Motor neuron (in vitro differentiated cells): Measurements from ENCODE around the gene TTLL11. TPM values are rescaled to one million over a fixed set of nuclear protein-coding genes. Genes with fewer than 3 reads are reported as not detected.
"Not testable (repeated sequence)": the region's sequence is repeated elsewhere in the genome, so short reads cannot be mapped to it uniquely, and the experiment has no call there.

ENCODE experiments used
- ATAC-seq, 8 experiments: fragments of 200-7000 bp; cut with Tn5 transposase; replicated peaks in 6 of 8; 2 replicates each; pipeline ENCODE4 v1.8.0; 2021; ENCODE audit warnings: mild to moderate bottlenecking in 8 of 8, moderate library complexity in 8 of 8
- H3K27ac ChIP-seq, 2 donors: fragments of 250-450 bp; sonication (Bioruptor Pico); 2 replicates each; pipeline ENCODE4 v1.9.0; 2021; ENCODE audit warnings: antibody characterized with exemption in 2 of 2, mild to moderate bottlenecking in 2 of 2, moderate library complexity in 1 of 2
- H3K4me1 ChIP-seq, 2 donors: fragments of 250-450 bp; sonication (Bioruptor Pico); replicated peaks in 1 of 2; 2 replicates each; pipeline ENCODE4 v1.6.1; 2021; ENCODE audit warnings: antibody characterized with exemption in 2 of 2, mild to moderate bottlenecking in 2 of 2, moderate library complexity in 1 of 2
- H3K4me3 ChIP-seq, 5 donors: fragments of 250-450 bp; sonication (Bioruptor Pico); 2 replicates each; pipeline ENCODE4 v1.9.0; 2021; ENCODE audit warnings: antibody characterized with exemption in 5 of 5, mild to moderate bottlenecking in 5 of 5, moderate library complexity in 4 of 5
- WGBS, 10 experiments: fragments of 450-650 bp; shearing (Covaris generic); methylation state at CpG; one replicate each; pipeline ENCODE4 v1.0.0; 2022; 5-methylcytosine and 5-hydroxymethylcytosine counted together
- in situ Hi-C, 9 experiments: fragments of 400-800 bp; cut with MboI; loops; one replicate each; pipeline ENCODE4 v1.15.0; 2021; ENCODE audit warnings: low sequenced_read_pairs in 9 of 9, low pct_unique_long_range_greater_than_20kb in 2 of 9; ENCODE audit not compliant: unreplicated experiment in 9 of 9
- total RNA-seq, 8 experiments: library from RNA; unstranded; fragments of 300-600 nt; gene quantifications; 2 replicates each; pipeline versions ENCODE4 v1.2.3 to v1.2.4, GENCODE V29; 2022

Gene TTLL11
- total RNA-seq, 8 experiments from 2014 or later: 5.7 to 16.9 (median 11.2) TPM

DNA sequence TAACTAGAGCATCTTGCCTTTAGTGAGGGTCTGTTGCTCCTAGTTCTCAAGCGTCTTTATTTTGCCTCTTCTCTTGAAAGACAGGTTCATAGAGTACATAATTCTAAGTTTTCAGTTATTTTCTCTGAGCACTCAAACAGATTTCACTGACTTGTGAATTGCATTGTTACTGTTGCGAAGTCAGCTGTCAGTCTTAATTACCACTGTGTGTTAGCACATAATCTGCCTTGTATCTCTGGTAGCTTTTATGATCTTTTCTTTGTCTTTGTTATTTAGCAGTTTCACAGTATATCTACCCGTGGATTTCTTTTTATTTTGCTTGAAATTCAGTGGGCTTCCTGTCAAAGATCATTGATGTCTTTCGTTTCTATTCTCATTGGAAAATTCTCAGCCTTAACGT, 192.9 kb downstream of the TTLL11 start:
- no peak overlapping the region for H3K27ac ChIP-seq
- H3K4me3 ChIP-seq: no peak overlapping the region
- H3K4me1 ChIP-seq: peaks cover 0 to 3% of the 10 kb centered on the region in 2 donors
- ATAC-seq: no peak
- 56 to 95% (median 69%) methylated on average over 3 to 5 of the region's 5 CpGs for WGBS, 10 experiments
- in situ Hi-C loops: no loop called here

- ATAC-seq: peak in 3 of 8 experiments; percentile 32 to 70 (median 45)
- in situ Hi-C loops: no loop called here
- H3K4me1 ChIP-seq: peaks cover 0 to 3% of the 10 kb centered on the region in 2 donors
- WGBS, 10 experiments: 80 to 100% (median 100%) methylated on average over 1 to 2 of the region's 4 CpGs; no CpG with 5 or more reads in 6 of the 10 experiments
- no peak overlapping the region for H3K4me3 ChIP-seq
- no peak overlapping the region for H3K27ac ChIP-seq
Measured at GRCh38 chr9:121898856-121899255, 194.3 kb downstream of the TTLL11 start.

DNA sequence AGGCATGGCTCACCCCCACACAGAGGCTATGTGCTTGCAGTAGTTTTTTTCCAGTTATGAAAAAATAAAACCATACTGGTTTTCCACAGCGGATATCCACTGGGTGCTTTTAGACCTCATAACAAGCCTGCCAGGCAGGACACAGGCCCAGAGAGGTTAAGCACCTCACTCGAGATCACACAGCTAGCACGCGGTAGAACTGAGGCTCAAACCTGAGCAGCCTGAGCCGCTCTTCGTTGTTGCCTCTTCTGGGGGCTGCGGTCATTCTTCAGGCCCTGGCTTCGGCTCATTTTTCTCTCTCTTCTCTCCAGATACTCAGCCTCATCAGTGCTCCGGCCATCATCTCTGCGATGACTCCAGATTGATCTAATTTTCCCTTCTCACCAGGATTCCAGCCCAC, 196.0 kb downstream of the TTLL11 start:
- no peak for ATAC-seq
- H3K27ac ChIP-seq: no peak overlapping the region
- H3K4me1 ChIP-seq: peaks cover 0 to 3% of the 10 kb centered on the region in 2 donors
- WGBS, 10 experiments: 67 to 100% (median 88%) methylated on average over 1 to 6 of the region's 10 CpGs; no CpG with 5 or more reads in 4 of the 10 experiments
- no peak overlapping the region for H3K4me3 ChIP-seq
- in situ Hi-C loops: no loop called here

DNA sequence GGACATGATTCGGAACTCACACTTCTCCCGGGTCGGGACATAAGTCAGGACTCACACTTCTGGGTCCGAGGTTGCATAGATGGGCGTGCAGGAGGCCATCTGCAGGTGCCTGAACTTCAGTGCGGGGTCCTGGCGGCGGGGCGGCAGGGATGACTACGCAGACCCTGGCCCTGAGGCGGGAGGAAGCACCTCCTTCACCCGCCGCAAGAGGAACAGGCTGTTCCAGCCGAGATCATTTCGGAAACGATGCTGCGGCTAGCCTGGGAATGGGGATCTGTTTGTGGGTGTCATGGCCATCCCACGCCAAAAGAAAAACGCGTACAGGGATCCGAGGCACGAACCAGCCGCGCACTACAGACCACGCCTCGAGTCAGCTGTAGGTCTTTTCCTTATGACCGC, 196.6 kb downstream of the TTLL11 start:
- H3K4me1 ChIP-seq: peaks cover 0 to 3% of the 10 kb centered on the region in 2 donors
- in situ Hi-C loops: no loop called here
- no peak overlapping the region for H3K4me3 ChIP-seq
- ATAC-seq: no peak
- H3K27ac ChIP-seq: no peak overlapping the region
- WGBS, 10 experiments: 69 to 100% (median 87%) methylated on average over 1 to 14 of the region's 27 CpGs; no CpG with 5 or more reads in 2 of the 10 experiments

GRCh38 chr9:121895818-121896544, 197.1 kb downstream of the TTLL11 start:
- Histone ChIP-seq H3K4me3 (no peak overlapping the region), H3K27ac (no peak overlapping the region), H3K4me1 (peaks cover 0 to 3% of the 10 kb centered on the region in 2 donors)
- ATAC-seq: peak in 2 of 8 experiments; percentile 21 to 32
- 61 to 100% (median 82%) methylated on average over 1 to 8 of the region's 12 CpGs; no CpG with 5 or more reads in 3 of the 10 experiments for WGBS, 10 experiments
- in situ Hi-C loops: no loop called here

DNA sequence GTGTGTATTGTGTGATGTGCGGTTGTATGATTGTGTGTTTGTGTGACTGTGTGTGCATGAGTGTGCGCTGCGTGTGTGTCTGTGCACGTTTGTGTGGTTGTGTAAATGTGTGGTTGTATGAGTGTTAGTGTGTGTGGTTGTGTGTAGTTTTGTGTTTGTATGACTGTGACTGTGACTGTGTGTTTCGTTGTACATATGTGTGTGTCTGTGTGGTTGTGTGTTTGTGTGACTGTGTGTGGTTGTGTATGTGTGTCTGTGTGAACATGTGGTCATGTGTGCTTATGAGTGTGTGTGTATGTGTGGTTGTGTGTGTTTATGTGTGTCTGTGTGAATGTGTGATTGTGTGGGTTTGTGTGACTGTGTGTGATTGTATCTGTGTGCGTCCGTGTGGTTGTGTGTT, 197.8 kb downstream of the TTLL11 start:
- WGBS, 10 experiments: 40 to 84% (median 70%) methylated on average over 1 to 7 of the region's 7 CpGs; no CpG with 5 or more reads in 4 of the 10 experiments
- ATAC-seq: no peak
- H3K27ac ChIP-seq: no peak overlapping the region
- peaks cover 0 to 3% of the 10 kb centered on the region in 2 donors for H3K4me1 ChIP-seq
- in situ Hi-C loops: no loop called here
- H3K4me3 ChIP-seq: no peak overlapping the region

DNA sequence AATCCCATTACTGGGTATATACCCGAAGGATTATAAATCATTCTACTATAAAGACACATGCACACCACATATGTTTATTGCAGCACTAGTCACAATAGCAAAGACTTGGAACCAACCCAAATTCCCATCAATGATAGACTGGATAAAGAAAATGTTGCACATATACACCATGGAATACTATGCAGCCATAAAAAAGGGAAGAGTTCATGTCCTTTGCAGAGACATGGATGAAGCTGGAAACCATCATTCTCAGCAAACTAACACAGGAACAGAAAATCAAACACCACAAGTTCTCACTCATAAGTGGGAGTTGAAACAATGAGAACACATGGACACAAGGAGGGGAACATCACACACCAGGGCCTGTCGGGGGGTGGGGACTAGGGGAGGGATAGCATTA, 198.7 kb downstream of the TTLL11 start:
- H3K27ac ChIP-seq, ATAC-seq, H3K4me1 ChIP-seq, H3K4me3 ChIP-seq, in situ Hi-C loops: not testable (repeated sequence)
- WGBS, 10 experiments: 80 to 100% (median 100%) methylated on average over 1 of the region's 2 CpGs; no CpG with 5 or more reads in 6 of the 10 experiments

GRCh38 chr9:121893786-121894185, 199.3 kb downstream of the TTLL11 start:
- Histone ChIP-seq H3K4me1 (peaks cover 0 to 5% of the 10 kb centered on the region in 2 donors), H3K27ac (no peak overlapping the region), H3K4me3 (no peak overlapping the region)
- 40 to 100% (median 80%) methylated on average over 1 to 2 of the region's 3 CpGs; no CpG with 5 or more reads in 1 of the 10 experiments for WGBS, 10 experiments
- in situ Hi-C loops: no loop called here
- no peak for ATAC-seq

DNA sequence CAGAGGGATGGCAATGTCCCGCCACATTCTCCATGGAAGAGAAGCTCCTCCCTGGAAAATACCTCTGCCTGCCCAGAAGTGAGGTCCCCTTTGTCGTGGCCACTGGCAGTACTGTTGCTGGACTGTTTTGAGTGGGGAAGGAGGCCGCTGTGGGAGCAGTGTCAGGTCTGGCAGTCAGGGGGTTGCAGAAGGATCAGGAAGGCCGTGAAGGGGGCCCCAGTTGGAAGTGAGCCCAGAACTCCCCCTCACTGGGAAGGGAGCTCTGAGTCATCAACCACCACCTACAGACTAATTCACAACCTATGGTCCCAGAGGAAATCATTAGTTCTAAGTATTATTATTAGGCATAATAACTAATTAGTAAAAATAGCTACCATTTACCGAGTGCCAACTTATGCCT, 200.4 kb downstream of the TTLL11 start:
- WGBS, 10 experiments: 67 to 100% (median 97%) methylated on average over 1 to 5 of the region's 5 CpGs; no CpG with 5 or more reads in 2 of the 10 experiments
- no peak overlapping the region for H3K27ac ChIP-seq
- in situ Hi-C loops: no loop called here
- no peak for ATAC-seq
- H3K4me1 ChIP-seq: peaks cover 10 to 12% of the 10 kb centered on the region in 2 donors
- H3K4me3 ChIP-seq: no peak overlapping the region

GRCh38 chr9:121890746-121891145, 202.4 kb downstream of the TTLL11 start:
- ATAC-seq: no peak
- Histone ChIP-seq H3K4me3 (no peak overlapping the region), H3K4me1 (peaks cover 19 to 22% of the 10 kb centered on the region in 2 donors), H3K27ac (no peak overlapping the region)
- in situ Hi-C loops: no loop called here
- 80 to 83% (median 83%) methylated on average over 1 to 2 of the region's 2 CpGs; no CpG with 5 or more reads in 7 of the 10 experiments for WGBS, 10 experiments

- 80 to 100% (median 100%) methylated on average over 1 to 2 of the region's 2 CpGs; no CpG with 5 or more reads in 7 of the 10 experiments for WGBS, 10 experiments
- Histone ChIP-seq H3K4me3 (no peak overlapping the region), H3K4me1 (peaks cover 25 to 29% of the 10 kb centered on the region in 2 donors), H3K27ac (no peak overlapping the region)
- in situ Hi-C loops: no loop called here
- no peak for ATAC-seq
Measured at GRCh38 chr9:121889990-121890563, 203.0 kb downstream of the TTLL11 start.

GRCh38 chr9:121888438-121888775, 204.7 kb downstream of the TTLL11 start:
- H3K27ac ChIP-seq: no peak overlapping the region

DNA sequence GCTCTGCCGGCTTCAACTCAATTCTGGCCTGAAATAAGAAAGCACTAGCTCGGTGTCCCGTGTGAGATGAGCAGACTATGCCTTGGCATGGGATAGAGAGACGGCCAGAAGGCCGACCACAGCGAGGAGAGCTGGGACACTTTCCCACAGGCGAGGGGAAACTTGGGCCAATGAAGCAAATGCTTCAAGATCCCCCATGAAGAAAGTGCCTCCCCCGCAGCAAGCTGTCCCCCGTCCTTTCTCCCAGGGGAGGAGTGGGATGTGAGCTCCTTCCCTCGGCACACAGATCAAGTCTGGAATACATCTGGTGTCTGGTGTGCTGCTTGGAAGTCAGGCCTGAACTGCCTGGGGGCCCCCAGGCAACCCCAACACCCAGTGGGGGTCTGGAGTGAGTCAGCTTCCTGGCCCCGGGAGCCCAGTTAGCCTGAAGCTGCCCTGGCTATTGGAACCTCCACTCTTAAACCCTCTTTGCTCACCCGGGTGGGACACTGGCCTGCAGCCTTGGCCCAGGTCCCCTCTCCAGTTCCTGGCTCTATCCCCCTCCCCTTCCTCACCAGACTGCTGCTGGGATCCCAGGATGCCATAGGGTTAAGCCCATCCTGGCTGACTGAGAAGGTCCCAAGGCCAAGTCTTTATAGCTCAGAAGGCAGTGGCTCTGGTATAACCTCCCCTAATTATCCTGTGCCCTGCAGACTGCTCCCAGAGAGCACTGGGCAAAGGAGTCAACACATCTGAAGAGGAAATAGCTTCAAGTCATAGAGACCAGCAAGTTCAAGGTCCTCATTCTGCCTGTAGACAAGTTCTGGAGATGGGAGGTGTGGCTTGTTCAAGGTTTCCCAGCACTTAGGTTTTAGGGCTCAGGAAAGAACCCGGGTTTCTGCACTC, 205.3 kb downstream of the TTLL11 start:
- peaks cover 48 to 51% of the 10 kb centered on the region in 2 donors for H3K4me1 ChIP-seq
- WGBS, 10 experiments: 0 to 87% (median 60%) methylated on average over 1 to 10 of the region's 13 CpGs; no CpG with 5 or more reads in 3 of the 10 experiments
- in situ Hi-C loops: no loop called here
- ATAC-seq: no peak
- no peak overlapping the region for H3K4me3 ChIP-seq
- H3K27ac ChIP-seq: peak overlapping the region in 1 of 2 donors; percentile 28

More at GRCh38 chr9:121888438-121888775, 204.7 kb downstream of the TTLL11 start:
- in situ Hi-C loops: no loop called here
- Histone ChIP-seq H3K4me3 (no peak overlapping the region), H3K4me1 (peaks cover 42 to 45% of the 10 kb centered on the region in 2 donors)
- 0 to 40% (median 7%) methylated on average over 1 to 4 of the region's 4 CpGs; no CpG with 5 or more reads in 2 of the 10 experiments for WGBS, 10 experiments
- ATAC-seq: peak in 7 of 8 experiments; percentile 67 to 96 (median 73)
